Activated CD8-positive, alpha-beta memory T cell treated with anti-CD3 and anti-CD28 coated beads for 48 hours (primary cell): Measurements from ENCODE around the gene MYH9.

Source experiments
- DNase-seq, 3 experiments: peaks; one replicate each; pipeline ENCODE4 v3.0.0-alpha.2; 2020; ENCODE audit warnings: low read depth in 2 of 3, low spot score in 2 of 3

Gene MYH9

GRCh38 chr22:36233796-36234195, 154.0 kb downstream of the MYH9 start:
- DNase-seq = no peak

- no peak for DNase-seq
Measured at GRCh38 chr22:36232715-36233401, 154.9 kb downstream of the MYH9 start.
